CD4-positive, alpha-beta T cell treated with Interferon gamma for 1 hour (primary cell): Measurements from ENCODE around the gene ITGA1.
"Not testable (repeated sequence)": the region's sequence is repeated elsewhere in the genome, so short reads cannot be mapped to it uniquely, and the experiment has no call there.

Source experiments
- DNase-seq: peaks from one replicate; pipeline ENCODE4 v3.0.0-alpha.2; 2020

Gene ITGA1

GRCh38 chr5:52834320-52834719, 46.6 kb downstream of the ITGA1 start:
- no peak for DNase-seq

GRCh38 chr5:52837068-52837467, 49.4 kb downstream of the ITGA1 start:
- DNase-seq = no peak

GRCh38 chr5:52837591-52838001, 49.9 kb downstream of the ITGA1 start:
- no peak for DNase-seq

- DNase-seq = no peak
Observed at GRCh38 chr5:52838326-52839015, 50.8 kb downstream of the ITGA1 start.

- no peak for DNase-seq
Observed at GRCh38 chr5:52839285-52839684, 51.6 kb downstream of the ITGA1 start.

- no peak for DNase-seq
Observed at GRCh38 chr5:52840277-52841050, 52.7 kb downstream of the ITGA1 start.

- DNase-seq = no peak
Observed at GRCh38 chr5:52841114-52841513, 53.4 kb downstream of the ITGA1 start.

GRCh38 chr5:52842111-52842510, 54.4 kb downstream of the ITGA1 start:
- no peak for DNase-seq

- DNase-seq = no peak
Observed at GRCh38 chr5:52844885-52845284, 57.2 kb downstream of the ITGA1 start.

GRCh38 chr5:52846182-52846842, 58.6 kb downstream of the ITGA1 start:
- no peak for DNase-seq

- DNase-seq = not testable (repeated sequence)
Observed at GRCh38 chr5:52848688-52849087, 61.0 kb downstream of the ITGA1 start.

- no peak for DNase-seq
Observed at GRCh38 chr5:52849544-52849943, 61.8 kb downstream of the ITGA1 start.

- no peak for DNase-seq
Observed at GRCh38 chr5:52853650-52854049, 65.9 kb downstream of the ITGA1 start.

GRCh38 chr5:52854301-52854700, 66.6 kb downstream of the ITGA1 start:
- DNase-seq = no peak

- no peak for DNase-seq
Observed at GRCh38 chr5:52854949-52855348, 67.2 kb downstream of the ITGA1 start.

- no peak for DNase-seq
Observed at GRCh38 chr5:52856564-52856963, 68.8 kb downstream of the ITGA1 start.

- no peak for DNase-seq
Observed at GRCh38 chr5:52859628-52860027, 71.9 kb downstream of the ITGA1 start.

- DNase-seq = no peak
Observed at GRCh38 chr5:52861368-52861767, 73.7 kb downstream of the ITGA1 start.

- DNase-seq = no peak
Observed at GRCh38 chr5:52863715-52864290, 76.1 kb downstream of the ITGA1 start.

GRCh38 chr5:52864371-52864770, 76.7 kb downstream of the ITGA1 start:
- no peak for DNase-seq

- DNase-seq = no peak
Observed at GRCh38 chr5:52864884-52865283, 77.2 kb downstream of the ITGA1 start.

GRCh38 chr5:52865991-52866390, 78.3 kb downstream of the ITGA1 start:
- not testable (repeated sequence) for DNase-seq

- no peak for DNase-seq
Observed at GRCh38 chr5:52867809-52868208, 80.1 kb downstream of the ITGA1 start.

- no peak for DNase-seq
Observed at GRCh38 chr5:52868417-52868816, 80.7 kb downstream of the ITGA1 start.
